ENCODE measurements around the gene GNAI2.
A peak's percentile ranks its signal among the peaks of the same experiment; 100 is the strongest.
"Not testable (repeated sequence)": the region's sequence is repeated elsewhere in the genome, so short reads cannot be mapped to it uniquely, and the experiment has no call there.

GNAI2 gene

GRCh38 chr3:50204804-50205412 is 31.1 kb upstream of the GNAI2 start, which contains the start of gene SLC38A3:
Gene SLC38A3 (plus strand): TSS chr3:50205271. CDS start chr3:50214200, 8,929 bp downstream.
- DNase-seq (ENCODE audit: low read depth in 3 of 3): no peak

GRCh38 chr3:50205413-50206276 is 30.4 kb upstream of the GNAI2 start:
- DNase-seq (ENCODE audit: low read depth in 3 of 3): peak in 1 of 3 experiments; percentile 50

DNA sequence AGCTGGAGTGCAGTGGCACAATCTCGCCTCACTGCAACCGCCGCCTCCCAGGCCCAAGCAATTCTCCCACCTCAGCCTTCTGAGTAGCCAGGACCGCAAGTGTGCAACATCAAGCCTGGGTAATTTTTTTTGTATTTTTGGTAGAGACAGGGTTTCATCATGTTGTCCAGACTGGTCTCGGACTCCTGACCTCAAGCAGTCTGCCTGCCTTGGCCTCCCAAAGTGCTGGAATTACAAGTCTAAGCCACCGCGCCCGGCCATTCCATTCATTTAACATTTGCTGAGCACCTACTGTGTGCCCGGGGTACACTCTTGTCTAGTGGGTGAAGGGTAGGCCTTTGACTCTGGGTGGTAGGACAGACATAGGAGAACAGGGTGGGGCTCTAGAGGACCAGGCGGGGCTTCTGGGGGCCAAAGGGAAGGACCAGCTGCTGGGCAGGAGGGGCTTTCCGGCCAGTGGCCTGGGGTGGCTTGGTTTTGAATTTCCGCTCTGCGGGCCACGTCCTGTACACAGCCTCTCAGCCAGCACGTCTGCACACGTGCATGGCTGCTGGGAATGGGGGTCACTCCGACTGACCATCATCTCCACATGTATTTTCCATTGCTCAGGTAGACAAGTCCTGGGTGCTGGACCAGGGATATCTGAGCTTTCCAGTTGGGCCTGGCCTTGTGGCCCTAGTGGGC is 28.5 kb upstream of the GNAI2 start:
- no peak for DNase-seq (ENCODE audit: low read depth in 3 of 3)

- no peak for DNase-seq (ENCODE audit: low read depth in 3 of 3)
These were observed 27.2 kb upstream of the GNAI2 start for GRCh38 chr3:50208677-50209344.

DNA sequence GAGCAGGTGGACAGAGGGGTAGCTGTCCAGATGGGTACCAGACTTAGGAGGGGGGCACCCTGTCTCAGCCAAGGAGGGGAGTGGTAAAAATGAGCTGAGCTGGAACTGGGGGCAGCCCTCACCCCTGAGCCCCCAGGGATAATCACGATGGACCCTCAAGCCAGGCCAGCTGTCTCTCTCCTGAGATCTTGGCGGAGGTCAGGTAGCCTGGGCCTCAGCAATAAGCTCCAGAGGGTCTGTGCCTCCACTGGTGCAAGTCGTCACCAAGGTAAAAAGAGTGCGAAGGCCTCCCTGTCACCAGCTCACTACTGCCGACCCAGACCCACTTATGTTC is 25.9 kb upstream of the GNAI2 start:
- no peak for DNase-seq (ENCODE audit: low read depth in 3 of 3)

DNA sequence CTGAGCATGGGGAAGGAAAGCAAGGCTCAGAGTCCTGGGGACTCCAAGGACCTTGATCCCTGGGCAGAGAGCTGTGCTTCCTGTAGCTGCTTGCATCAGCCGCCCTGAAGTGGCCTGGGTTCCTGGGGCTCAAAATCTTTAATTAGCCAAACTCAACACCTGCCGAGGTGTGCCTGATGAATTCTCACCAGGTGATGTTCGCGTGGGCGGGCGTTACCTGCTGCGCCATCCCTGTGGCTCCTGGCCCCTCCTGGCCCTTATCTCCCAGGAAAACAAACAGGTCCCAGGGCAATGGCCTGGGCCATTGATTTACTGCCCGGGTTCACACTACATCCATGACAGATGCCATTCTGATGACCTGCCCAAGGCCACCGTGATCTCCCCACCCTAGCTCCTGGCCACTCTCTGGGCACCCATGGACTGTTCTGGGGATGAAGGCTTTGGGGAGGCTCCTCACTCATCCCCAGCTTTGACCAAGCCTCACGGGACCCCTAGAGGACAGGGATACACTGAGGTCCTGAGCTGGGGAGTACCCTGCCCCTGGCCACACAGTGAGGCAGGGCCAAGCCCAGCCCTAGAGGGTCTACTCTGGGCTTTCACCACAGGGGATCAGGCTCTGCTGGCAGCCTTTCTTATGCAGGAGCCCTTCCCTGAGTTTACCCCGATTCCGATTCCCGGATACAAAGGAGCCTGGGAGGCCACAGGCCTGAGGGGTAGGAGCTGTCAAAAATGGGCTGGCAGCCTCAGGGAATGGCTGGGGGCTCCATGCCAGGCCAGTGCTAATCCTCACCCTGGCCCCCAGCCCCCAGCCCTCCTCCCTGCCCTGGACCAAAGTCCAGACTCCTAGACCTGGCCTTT is 25.3 kb upstream of the GNAI2 start:
- no peak for DNase-seq (ENCODE audit: low read depth in 3 of 3)

DNA sequence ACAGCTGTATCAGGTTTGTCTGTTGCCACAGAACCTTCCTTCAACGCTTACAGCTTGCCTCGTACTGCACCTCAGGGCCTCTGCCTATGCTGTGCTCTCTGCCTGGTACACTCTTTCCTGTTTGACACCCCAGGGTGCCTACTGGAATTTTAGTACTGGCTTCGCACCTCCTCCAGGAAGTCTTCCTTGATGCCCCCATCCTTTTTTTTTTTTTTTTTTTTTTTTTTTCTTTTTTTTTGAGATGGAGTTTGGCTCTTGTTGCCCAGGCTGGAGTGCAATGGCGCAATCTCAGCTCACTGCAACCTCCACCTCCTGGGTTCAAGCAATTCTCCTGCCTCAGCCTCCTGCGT is 24.7 kb upstream of the GNAI2 start:
- DNase-seq (ENCODE audit: low read depth in 3 of 3): not testable (repeated sequence)

- peak in 1 of 3 experiments; percentile 25 for DNase-seq (ENCODE audit: low read depth in 3 of 3)
These were observed 24.1 kb upstream of the GNAI2 start for GRCh38 chr3:50211930-50212329.

DNA sequence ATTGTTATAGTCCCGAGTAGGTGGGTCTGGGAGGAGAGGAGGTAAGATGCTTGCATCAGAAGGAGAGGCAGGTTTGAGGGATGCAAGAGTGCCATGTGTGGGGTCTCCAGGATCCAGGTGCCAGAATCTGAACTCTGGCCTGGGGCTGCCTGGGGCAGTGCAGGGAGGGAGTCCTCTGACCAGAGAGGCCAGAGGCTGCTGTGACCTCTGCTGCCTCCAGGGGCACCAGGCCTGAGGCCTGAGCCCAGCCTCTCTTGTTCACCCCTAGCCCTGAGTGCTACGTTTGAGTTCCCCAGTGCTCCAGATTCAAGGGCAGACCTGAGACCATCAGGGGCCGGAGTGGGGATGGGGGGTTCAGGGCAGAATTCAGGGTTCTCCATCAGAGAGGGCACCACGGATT is 23.5 kb upstream of the GNAI2 start:
- no peak for DNase-seq (ENCODE audit: low read depth in 3 of 3)

- DNase-seq (ENCODE audit: low read depth in 3 of 3): no peak
These were observed 23.0 kb upstream of the GNAI2 start for GRCh38 chr3:50212971-50213370.

GRCh38 chr3:50213373-50213772 is 22.6 kb upstream of the GNAI2 start:
- DNase-seq (ENCODE audit: low read depth in 3 of 3): no peak

- DNase-seq (ENCODE audit: low read depth in 3 of 3): no peak
These were observed 21.2 kb upstream of the GNAI2 start for GRCh38 chr3:50214824-50215223.

DNA sequence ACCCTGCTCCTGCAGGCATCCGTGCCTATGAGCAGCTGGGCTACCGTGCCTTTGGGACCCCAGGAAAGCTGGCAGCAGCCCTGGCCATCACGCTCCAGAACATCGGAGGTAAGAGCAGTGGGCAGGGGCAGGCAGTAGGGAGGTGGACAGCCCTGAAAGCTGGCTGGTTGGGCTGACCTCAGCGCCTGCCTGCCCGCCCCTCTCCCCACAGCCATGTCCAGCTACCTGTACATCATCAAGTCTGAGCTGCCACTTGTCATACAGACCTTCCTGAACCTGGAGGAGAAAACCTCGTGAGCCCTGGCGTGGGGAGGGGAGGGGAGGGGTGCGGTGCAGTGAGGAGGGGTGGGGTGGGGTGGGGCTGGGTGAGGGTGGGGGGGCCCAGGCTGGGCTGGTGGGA is 20.5 kb upstream of the GNAI2 start:
- no peak for DNase-seq (ENCODE audit: low read depth in 3 of 3)

GRCh38 chr3:50217681-50218080 is 18.3 kb upstream of the GNAI2 start:
- no peak for DNase-seq (ENCODE audit: low read depth in 3 of 3)

DNA sequence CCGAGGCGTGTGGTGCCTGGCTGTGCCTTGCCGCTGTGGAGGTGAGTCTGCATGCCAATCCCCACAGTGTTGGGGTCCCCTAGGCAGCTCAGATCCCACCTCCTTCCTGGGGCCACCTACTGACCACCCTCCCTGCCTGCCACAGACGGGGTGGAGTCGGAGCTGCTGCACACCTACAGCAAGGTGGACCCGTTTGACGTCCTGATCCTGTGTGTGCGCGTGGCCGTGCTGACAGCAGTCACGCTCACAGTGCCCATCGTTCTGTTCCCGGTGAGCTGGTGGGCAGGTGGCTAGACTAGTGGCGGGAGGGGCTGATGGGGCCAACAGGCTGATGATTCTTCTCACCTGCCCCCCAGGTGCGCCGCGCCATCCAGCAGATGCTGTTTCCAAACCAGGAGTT is 17.6 kb upstream of the GNAI2 start:
- no peak for DNase-seq (ENCODE audit: low read depth in 3 of 3)

- DNase-seq (ENCODE audit: low read depth in 3 of 3): no peak
These were observed 16.7 kb upstream of the GNAI2 start for GRCh38 chr3:50219285-50219684.

DNA sequence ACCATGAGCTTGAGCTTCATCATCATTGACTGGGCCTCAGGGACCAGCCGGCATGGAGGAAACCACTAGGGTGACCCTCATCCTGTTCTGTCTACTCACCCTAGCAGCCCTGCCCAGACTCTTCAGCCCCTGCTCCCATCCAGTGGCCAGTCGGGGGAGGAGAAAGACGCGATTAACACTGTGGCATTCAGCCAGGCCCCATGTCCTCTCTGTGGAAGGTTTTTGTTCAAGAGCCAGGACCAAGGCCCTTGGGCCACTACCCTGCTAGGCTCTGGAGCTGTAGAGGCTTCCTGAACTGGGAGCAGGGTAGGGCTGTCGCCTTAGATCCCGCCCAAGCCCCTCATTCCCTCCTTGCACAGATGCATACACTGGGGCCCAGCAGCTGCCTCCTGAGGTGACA is 15.9 kb upstream of the GNAI2 start:
- no peak for DNase-seq (ENCODE audit: low read depth in 3 of 3)

GRCh38 chr3:50221051-50221410 is 15.0 kb upstream of the GNAI2 start:
- no peak for DNase-seq (ENCODE audit: low read depth in 3 of 3)

GRCh38 chr3:50221411-50222168 is 14.4 kb upstream of the GNAI2 start:
- DNase-seq (ENCODE audit: low read depth in 3 of 3): no peak

DNA sequence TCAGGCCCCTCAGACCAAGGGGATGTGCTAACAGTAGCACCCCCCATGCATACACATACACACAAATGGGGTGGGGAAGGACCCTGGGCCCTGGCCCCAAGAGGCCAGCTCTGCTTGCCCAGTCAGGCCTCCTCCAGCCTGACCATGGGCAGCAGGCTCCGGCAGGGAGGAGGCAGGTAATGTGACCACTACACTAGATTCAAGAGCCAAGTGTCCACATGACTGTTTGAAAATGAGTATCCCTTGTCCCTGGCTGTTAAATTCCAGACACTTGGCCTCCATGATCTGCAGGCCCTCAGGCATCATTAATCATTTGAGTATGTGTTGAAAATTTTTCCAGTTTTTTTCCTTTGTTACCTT is 13.9 kb upstream of the GNAI2 start:
- DNase-seq (ENCODE audit: low read depth in 3 of 3): no peak

DNA sequence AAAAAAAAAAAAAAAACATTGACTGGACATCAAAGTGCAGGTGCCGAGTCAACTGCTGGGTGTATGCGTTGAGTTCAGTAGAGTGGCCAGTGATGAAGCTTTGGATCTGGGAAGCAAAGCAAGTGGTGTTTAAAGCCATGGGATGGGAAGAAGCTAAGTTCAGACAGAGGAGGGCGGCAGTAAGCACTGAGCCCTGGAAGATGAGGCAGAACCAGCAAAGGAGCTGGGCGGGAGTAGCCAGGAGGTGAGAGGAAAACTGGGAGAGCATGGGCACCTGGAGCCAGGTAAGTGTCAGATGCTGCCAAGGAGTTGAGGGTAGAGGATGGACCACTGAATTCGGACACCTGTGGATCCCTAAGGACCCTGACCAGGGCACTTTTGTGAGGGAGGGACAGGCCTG is 11.4 kb upstream of the GNAI2 start:
- DNase-seq (ENCODE audit: low read depth in 3 of 3): no peak
